Stomach (tissue), 9 donors: Measurements from ENCODE around the gene THBS3. TPM values are rescaled to one million over a fixed set of nuclear protein-coding genes. Genes with fewer than 3 reads are reported as not detected.
A peak's percentile ranks its signal among the peaks of the same experiment; 100 is the strongest.

Experiments used
- DNase-seq, 2 donors: peaks; one replicate each; pipeline versions ENCODE4 v3.0.0 to v3.0.0-alpha.2; 2013 to 2019
- H3K27ac ChIP-seq, 5 donors: fragments of 200-600 bp in 4 of 5; sonication (generic) in 4 of 5; one replicate each; pipeline ENCODE4 v1.5.1; 2013 to 2019; ENCODE audit warnings: mild to moderate bottlenecking in 1 of 5, moderate library complexity in 1 of 5
- H3K27me3 ChIP-seq, 3 donors: fragments of 200-600 bp; sonication (generic); one replicate each; pipeline ENCODE4 v1.5.1; 2017 to 2019; ENCODE audit warnings: mixed run types in 1 of 3
- H3K36me3 ChIP-seq, 4 donors: fragments of 200-600 bp; sonication (generic); 1 replicate in 3 of 4; 2 replicates in 1 of 4; pipeline ENCODE4 v1.5.1; 2016 to 2019
- H3K4me1 ChIP-seq, 4 donors: fragments of 200-600 bp; sonication (generic); one replicate each; pipeline ENCODE4 v1.5.1; 2016 to 2019
- H3K4me3 ChIP-seq, 4 donors: fragments of 200-600 bp; sonication (generic) in 3 of 4; one replicate each; pipeline ENCODE4 v1.5.1; 2016 to 2019; ENCODE audit warnings: mild to moderate bottlenecking in 1 of 4
- H3K9me3 ChIP-seq, 4 donors: fragments of 200-600 bp; sonication (generic); one replicate each; pipeline ENCODE4 v1.5.1; 2016 to 2019
- EP300 ChIP-seq: sonication (generic); formaldehyde crosslinking; IDR thresholded peaks from one replicate; pipeline ENCODE4 v1.6.1; 2017; ENCODE audit warnings: antibody characterized with exemption
- POLR2A ChIP-seq, 4 donors: fragments of 450-650 bp; IDR thresholded peaks; one replicate each; pipeline ENCODE4 v1.6.1; 2016; ENCODE audit warnings: antibody characterized with exemption in 4 of 4, control low read depth in 2 of 4, mild to moderate bottlenecking in 1 of 4, moderate library complexity in 1 of 4
- POLR2AphosphoS5 ChIP-seq, 3 donors: sonication (generic); formaldehyde crosslinking; IDR thresholded peaks; one replicate each; pipeline ENCODE4 v1.6.1; 2016; ENCODE audit warnings: antibody characterized with exemption in 3 of 3
- WGBS, 5 donors: extraction: QIAGEN DNeasy Blood & Tissue Kit in 3 of 5; methylation state at CpG; one replicate each; pipeline versions ENCODE4 v1.1.5 to v1.1.7; 2013 to 2018; 5-methylcytosine and 5-hydroxymethylcytosine counted together
- intact Hi-C: fragments of 100-400 bp; cut with DNase I; formaldehyde crosslinking; loops from one replicate; pipeline ENCODE4 v1.15.1; 2023; ENCODE audit warnings: low total_unique reads
- polyA plus RNA-seq, 3 donors: library from polyadenylated mRNA; stranded (reverse); fragments of 200-250 nt; gene quantifications; one replicate each; pipeline ENCODE4 v1.2.3, GENCODE V29; 2013
- total RNA-seq, 5 donors: library from RNA; depleted of rRNA; stranded (reverse); fragments of >200 nt; gene quantifications; one replicate each; pipeline versions ENCODE4 v1.1.0 to v1.2.3, GENCODE V29; 2014 to 2016
- TF ChIP-seq, protein P1 (sequence below), 7 experiments: fragments of 450-650 bp in 4 of 7; fragments of 200-600 bp in 3 of 7; sonication (generic) in 3 of 7; IDR thresholded peaks; one replicate each; pipeline ENCODE4 v1.5.1; 2016 to 2019; ENCODE audit warnings: antibody characterized with exemption in 7 of 7, control low read depth in 2 of 7, mild to moderate bottlenecking in 1 of 7
- donor health status: healthy with polysubstance abuse.
- donor health status: Bipolar disorder and iron deficiency.
- donor health status: healthy.

Gene THBS3
- total and polyA plus RNA-seq, 8 donors = 11.0 to 65.9 (median 23.2) TPM

DNA sequence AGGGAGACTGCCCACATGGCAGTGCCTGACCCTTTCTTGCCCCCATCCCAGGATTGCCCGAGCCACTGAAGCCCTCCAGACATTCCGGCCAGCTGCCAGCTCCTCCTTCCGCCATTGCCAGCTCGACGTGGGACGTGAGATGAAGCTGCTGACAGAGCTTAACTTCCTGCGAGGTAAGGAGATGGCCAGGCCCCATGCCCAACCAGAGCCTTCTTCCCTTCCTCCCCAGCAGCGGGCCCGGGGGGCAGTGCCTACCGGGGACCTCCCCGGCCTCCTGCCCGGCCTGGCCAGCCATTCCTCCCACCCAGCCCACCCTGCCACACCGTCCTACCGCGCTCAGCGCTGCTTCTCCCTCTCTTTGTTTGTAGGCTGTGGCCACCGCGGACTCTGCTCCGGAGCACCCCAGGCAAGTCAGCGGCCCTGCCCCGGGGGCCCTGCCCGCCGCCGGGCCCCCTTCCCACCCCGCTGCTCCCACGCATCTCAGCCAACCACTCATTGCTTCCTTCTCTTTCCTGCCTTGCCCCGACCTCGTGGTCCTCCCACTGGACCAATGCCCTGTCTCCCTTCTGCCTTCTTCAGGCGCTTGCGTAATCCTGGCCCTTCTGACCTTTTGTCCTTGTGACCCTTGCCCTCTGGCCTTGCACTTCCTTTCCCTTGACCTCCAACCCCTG is 29.1 kb downstream of the THBS3 start:
- TF ChIP-seq, protein P1, sequence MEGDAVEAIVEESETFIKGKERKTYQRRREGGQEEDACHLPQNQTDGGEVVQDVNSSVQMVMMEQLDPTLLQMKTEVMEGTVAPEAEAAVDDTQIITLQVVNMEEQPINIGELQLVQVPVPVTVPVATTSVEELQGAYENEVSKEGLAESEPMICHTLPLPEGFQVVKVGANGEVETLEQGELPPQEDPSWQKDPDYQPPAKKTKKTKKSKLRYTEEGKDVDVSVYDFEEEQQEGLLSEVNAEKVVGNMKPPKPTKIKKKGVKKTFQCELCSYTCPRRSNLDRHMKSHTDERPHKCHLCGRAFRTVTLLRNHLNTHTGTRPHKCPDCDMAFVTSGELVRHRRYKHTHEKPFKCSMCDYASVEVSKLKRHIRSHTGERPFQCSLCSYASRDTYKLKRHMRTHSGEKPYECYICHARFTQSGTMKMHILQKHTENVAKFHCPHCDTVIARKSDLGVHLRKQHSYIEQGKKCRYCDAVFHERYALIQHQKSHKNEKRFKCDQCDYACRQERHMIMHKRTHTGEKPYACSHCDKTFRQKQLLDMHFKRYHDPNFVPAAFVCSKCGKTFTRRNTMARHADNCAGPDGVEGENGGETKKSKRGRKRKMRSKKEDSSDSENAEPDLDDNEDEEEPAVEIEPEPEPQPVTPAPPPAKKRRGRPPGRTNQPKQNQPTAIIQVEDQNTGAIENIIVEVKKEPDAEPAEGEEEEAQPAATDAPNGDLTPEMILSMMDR (IDR thresholded peaks at IDR 0.05) = no peak
- TF ChIP-seq POLR2AphosphoS5 (IDR thresholded peaks at IDR 0.05) = peak in 2 of 3 donors; percentile 17 to 38
- intact Hi-C loops = loop anchor here (10.0 kb wide), 1 partner anchor 46 kb away; no protein-coding TSS in a partner anchor

DNA sequence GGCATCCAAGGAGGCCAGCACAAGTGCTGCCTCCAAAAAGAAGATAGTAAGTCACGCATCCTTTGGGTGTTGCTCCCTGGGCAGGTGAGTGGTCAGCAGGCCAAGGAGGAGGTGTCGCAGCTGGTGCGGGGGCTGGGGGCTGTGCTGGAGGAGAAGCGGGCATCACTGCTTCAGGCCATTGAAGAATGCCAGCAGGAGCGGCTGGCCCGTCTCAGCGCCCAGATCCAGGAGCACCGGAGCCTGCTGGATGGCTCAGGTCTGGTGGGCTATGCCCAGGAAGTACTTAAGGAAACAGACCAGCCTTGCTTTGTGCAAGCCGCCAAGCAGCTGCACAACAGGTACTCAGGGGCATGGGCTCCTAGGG is 29.8 kb downstream of the THBS3 start:
- TF ChIP-seq, protein P1 (IDR thresholded peaks at IDR 0.05) = no peak
- no peak for TF ChIP-seq POLR2AphosphoS5 (IDR thresholded peaks at IDR 0.05)
- TF ChIP-seq EP300 = no peak
- TF ChIP-seq POLR2A (IDR thresholded peaks at IDR 0.05) = no peak
- peaks cover 0 to 19% (median 6%) of the 10 kb centered on the region in 3 donors for H3K27me3 ChIP-seq
- DNase-seq = peak; percentile 27 to 30
- no peaks in the 10 kb centered on the region for H3K9me3 ChIP-seq
- H3K4me3 ChIP-seq = no peak overlapping the region
- intact Hi-C loops = loop anchor here (10.0 kb wide), 1 partner anchor 47 kb away; no protein-coding TSS in a partner anchor
- 95 to 98% (median 97%) methylated on average over 9 of the region's 9 CpGs for WGBS, 5 donors
- H3K36me3 ChIP-seq = peaks cover 0 to 16% (median 0%) of the 10 kb centered on the region in 4 donors
- peak overlapping the region; percentile 34 to 96 (median 81) for H3K27ac ChIP-seq
- H3K4me1 ChIP-seq = peaks cover 40 to 85% (median 79%) of the 10 kb centered on the region in 4 donors

More for the DNA sequence above, 29.1 kb downstream of the THBS3 start:
- peaks cover 36 to 81% (median 75%) of the 10 kb centered on the region in 4 donors for H3K4me1 ChIP-seq
- H3K4me3 ChIP-seq = no peak overlapping the region
- no peaks in the 10 kb centered on the region for H3K9me3 ChIP-seq
- peak; percentile 28 to 33 for DNase-seq
- H3K27ac ChIP-seq = peak overlapping the region; percentile 73 to 96 (median 81)
- 69 to 77% (median 75%) methylated on average over 20 to 30 of the region's 30 CpGs for whole genome bisulfite sequencing, 5 donors
- H3K27me3 ChIP-seq = peaks cover 0 to 19% (median 6%) of the 10 kb centered on the region in 3 donors
- H3K36me3 ChIP-seq = peaks cover 0 to 16% (median 0%) of the 10 kb centered on the region in 4 donors

DNA sequence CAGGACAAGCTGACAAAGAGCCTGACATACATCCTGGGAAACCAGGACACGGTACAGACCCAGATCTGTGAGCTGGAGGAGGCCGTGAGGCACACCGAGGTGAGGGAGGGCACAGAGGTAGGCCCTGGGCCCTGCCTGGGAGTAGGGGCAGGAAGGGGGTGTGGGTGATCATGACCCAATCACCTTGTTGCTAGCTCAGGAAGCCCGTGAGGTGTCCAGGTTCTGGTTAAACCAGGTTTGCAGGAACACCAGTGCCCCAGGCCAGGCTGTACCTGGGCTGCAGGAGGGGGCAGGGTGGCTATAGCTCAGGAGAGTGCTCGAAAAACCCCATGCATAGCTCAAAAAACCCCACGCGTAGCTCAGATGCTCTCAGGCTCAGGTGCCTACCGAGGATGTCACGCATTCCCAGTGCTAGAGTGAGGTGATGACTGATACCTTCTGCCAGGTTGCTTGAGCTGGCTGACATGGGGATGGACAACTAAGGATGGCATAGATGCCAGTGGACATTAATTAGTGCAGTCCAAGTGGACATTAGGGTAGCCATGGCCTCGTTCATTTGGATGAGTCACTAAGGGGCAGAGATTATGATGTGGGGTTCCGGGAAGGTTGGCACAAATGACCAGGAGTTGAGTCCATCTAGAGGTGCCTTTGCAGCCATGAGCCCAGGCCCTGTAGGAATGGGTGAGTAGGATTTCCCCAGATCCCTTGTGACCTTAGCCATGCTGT is 30.3 kb downstream of the THBS3 start:
- H3K9me3 ChIP-seq = no peaks in the 10 kb centered on the region
- DNase-seq = peak; percentile 64 to 72
- intact Hi-C loops = loop anchor here (10.0 kb wide), 1 partner anchor 47 kb away; no protein-coding TSS in a partner anchor
- 48 to 69% (median 51%) methylated on average over 9 to 11 of the region's 11 CpGs for WGBS, 5 donors
- H3K36me3 ChIP-seq = peaks cover 0 to 16% (median 0%) of the 10 kb centered on the region in 4 donors
- no peak overlapping the region for H3K4me3 ChIP-seq
- peaks cover 0 to 19% (median 6%) of the 10 kb centered on the region in 3 donors for H3K27me3 ChIP-seq
- peak overlapping the region; percentile 34 to 96 (median 81) for H3K27ac ChIP-seq
- peaks cover 43 to 88% (median 81%) of the 10 kb centered on the region in 4 donors for H3K4me1 ChIP-seq
- TF ChIP-seq POLR2A (IDR thresholded peaks at IDR 0.05) = no peak
- TF ChIP-seq POLR2AphosphoS5 (IDR thresholded peaks at IDR 0.05) = no peak
- TF ChIP-seq, protein P1 (IDR thresholded peaks at IDR 0.05) = no peak

DNA sequence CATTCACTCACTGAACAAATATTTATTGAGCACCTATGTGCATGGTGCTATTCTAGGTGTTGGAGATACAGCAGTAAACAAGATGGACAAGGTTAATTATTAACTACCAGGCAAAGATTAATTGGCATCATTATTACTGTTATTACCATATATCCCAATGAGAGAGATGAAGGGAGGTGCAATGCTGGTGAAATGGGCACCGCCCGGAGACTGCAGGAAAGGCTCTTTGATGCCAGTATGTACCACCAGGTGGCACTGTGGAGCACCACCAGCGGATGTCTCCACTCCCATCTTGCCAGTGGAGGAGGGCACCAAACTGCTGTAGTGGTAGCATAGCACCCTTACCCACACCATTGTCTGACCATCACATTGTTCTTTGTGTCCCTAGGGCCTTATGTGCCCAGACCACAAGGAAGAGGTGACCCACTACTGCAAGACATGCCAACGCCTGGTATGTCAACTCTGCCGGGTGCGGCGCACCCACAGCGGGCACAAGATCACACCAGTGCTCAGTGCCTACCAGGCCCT is 31.1 kb downstream of the THBS3 start:
- Histone ChIP-seq H3K4me3 (no peak overlapping the region), H3K27me3 (peaks cover 0 to 19% (median 6%) of the 10 kb centered on the region in 3 donors), H3K27ac (peak overlapping the region; percentile 34 to 96 (median 81)), H3K36me3 (peaks cover 0 to 12% (median 0%) of the 10 kb centered on the region in 4 donors), H3K9me3 (no peaks in the 10 kb centered on the region), H3K4me1 (peaks cover 48 to 87% (median 81%) of the 10 kb centered on the region in 4 donors)
- TF ChIP-seq EP300 (no peak), POLR2AphosphoS5 (IDR thresholded peaks at IDR 0.05) (peak; percentile 38 to 91 (median 45)), POLR2A (IDR thresholded peaks at IDR 0.05) (no peak)
- TF ChIP-seq, protein P1 (IDR thresholded peaks at IDR 0.05) = peak in 6 of 7 experiments; percentile 64 to 98 (median 94)
- 41 to 54% (median 48%) methylated on average over 8 of the region's 8 CpGs for WGBS, 5 donors
- peak; percentile 95 to 96 for DNase-seq
- intact Hi-C loops = loop anchor here (10.0 kb wide), 1 partner anchor 48 kb away; no protein-coding TSS in a partner anchor
